Panc1 (cell line): Measurements from ENCODE around the gene PTDSS2.

Experiments used
- REST ChIP-seq, 2 experiments: IDR thresholded peaks; 2 replicates each; pipeline ENCODE4 v1.6.1; 2011 to 2012; ENCODE audit warnings: low read depth in 2 of 2, control low read depth in 1 of 2, low read length in 1 of 2, mild to moderate bottlenecking in 1 of 2, moderate library complexity in 1 of 2; ENCODE audit not compliant: insufficient read depth in 1 of 2
- TF ChIP-seq, protein P1 (sequence below): fragments of 450-650 bp; IDR thresholded peaks from 2 replicates; pipeline ENCODE4 v1.5.1; 2017; ENCODE audit warnings: mild to moderate bottlenecking

GRCh38 chr11:409600-410483 lies 40.2 kb upstream of the PTDSS2 start:
- TF ChIP-seq, protein P1, sequence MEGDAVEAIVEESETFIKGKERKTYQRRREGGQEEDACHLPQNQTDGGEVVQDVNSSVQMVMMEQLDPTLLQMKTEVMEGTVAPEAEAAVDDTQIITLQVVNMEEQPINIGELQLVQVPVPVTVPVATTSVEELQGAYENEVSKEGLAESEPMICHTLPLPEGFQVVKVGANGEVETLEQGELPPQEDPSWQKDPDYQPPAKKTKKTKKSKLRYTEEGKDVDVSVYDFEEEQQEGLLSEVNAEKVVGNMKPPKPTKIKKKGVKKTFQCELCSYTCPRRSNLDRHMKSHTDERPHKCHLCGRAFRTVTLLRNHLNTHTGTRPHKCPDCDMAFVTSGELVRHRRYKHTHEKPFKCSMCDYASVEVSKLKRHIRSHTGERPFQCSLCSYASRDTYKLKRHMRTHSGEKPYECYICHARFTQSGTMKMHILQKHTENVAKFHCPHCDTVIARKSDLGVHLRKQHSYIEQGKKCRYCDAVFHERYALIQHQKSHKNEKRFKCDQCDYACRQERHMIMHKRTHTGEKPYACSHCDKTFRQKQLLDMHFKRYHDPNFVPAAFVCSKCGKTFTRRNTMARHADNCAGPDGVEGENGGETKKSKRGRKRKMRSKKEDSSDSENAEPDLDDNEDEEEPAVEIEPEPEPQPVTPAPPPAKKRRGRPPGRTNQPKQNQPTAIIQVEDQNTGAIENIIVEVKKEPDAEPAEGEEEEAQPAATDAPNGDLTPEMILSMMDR, result no peak; the same call in 1 of the 2 replicates
- no peak for TF ChIP-seq REST (IDR thresholded peaks at IDR 0.05; ENCODE audit: insufficient read depth in 1 of 2, low read depth in 2 of 2, low read length in 1 of 2)
